Measurements from ENCODE around the gene VHLL. TPM values are rescaled to one million over a fixed set of nuclear protein-coding genes. Genes with fewer than 3 reads are reported as not detected.

VHLL gene
- polyA plus RNA-seq, 3 donors: not detected

GRCh38 chr1:156258859-156259258 lies 40.2 kb downstream of the VHLL start:
- DNase-seq: no peak
- Histone ChIP-seq H3K36me3 (replicated peaks in 1 of 2; ENCODE audit: control insufficient read depth in 1 of 2, insufficient read depth in 2 of 2, low read length in 2 of 2) (peaks cover 92 to 94% of the 10 kb centered on the region in 2 donors), H3K9me3 (replicated peaks in 1 of 2; ENCODE audit: control insufficient read depth in 1 of 2, insufficient read depth in 1 of 2, low read length in 2 of 2) (no peaks in the 10 kb centered on the region), H2AFZ (ENCODE audit: insufficient read depth, low read depth, low read length, poor library complexity, severe bottlenecking) (no peak overlapping the region), H3K27ac (ENCODE audit: low read depth in 1 of 2, low read length in 2 of 2) (no peak overlapping the region), H3K27me3 (ENCODE audit: control insufficient read depth in 2 of 2, insufficient read depth in 2 of 2, low read length in 2 of 2) (no peaks in the 10 kb centered on the region), H4K20me1 (ENCODE audit: insufficient read depth, low read length) (peaks cover 58% of the 10 kb centered on the region), H3K4me1 (ENCODE audit: control insufficient read depth in 1 of 2, insufficient read depth in 2 of 2, low read length in 2 of 2) (no peaks in the 10 kb centered on the region), H3K79me2 (ENCODE audit: insufficient read depth, low read length) (peaks cover 5% of the 10 kb centered on the region), H3K4me2 (replicated peaks; ENCODE audit: extremely low read depth, low read length, poor library complexity, severe bottlenecking) (no peak overlapping the region), H3K4me3 (replicated peaks in 1 of 3; ENCODE audit: low read depth in 2 of 3, low read length in 3 of 3) (no peak overlapping the region), H3K9ac (ENCODE audit: insufficient read depth, low read length, poor library complexity, severe bottlenecking) (no peak overlapping the region)
- no peaks in the 10 kb centered on the region for H3K27me3 Mint-ChIP-seq (ENCODE audit: low read depth in 3 of 3)
- H3K9me3 Mint-ChIP-seq: peaks cover 0 to 1% (median 0%) of the 10 kb centered on the region in 7 donors
- peaks cover 75 to 95% of the 10 kb centered on the region in 2 donors for H3K36me3 Mint-ChIP-seq
- H3K27ac Mint-ChIP-seq: no peak overlapping the region
- 97% methylated on average over 6 of the region's 8 CpGs for WGBS (ENCODE audit: insufficient coverage)
- H3K4me3 Mint-ChIP-seq: no peak overlapping the region
- TF ChIP-seq CTCF (IDR thresholded peaks at IDR 0.05): no peak
- H3K4me1 Mint-ChIP-seq: no peaks in the 10 kb centered on the region
- intact Hi-C loops (cut with micrococcal nuclease): no loop called here

GRCh38 chr1:156257711-156258110 lies 41.4 kb downstream of the VHLL start:
- H3K27ac Mint-ChIP-seq: peak overlapping the region in 1 of 7 donors; percentile 63
- Histone ChIP-seq H2AFZ (ENCODE audit: insufficient read depth, low read depth, low read length, poor library complexity, severe bottlenecking) (no peak overlapping the region), H3K9ac (ENCODE audit: insufficient read depth, low read length, poor library complexity, severe bottlenecking) (no peak overlapping the region), H4K20me1 (ENCODE audit: insufficient read depth, low read length) (peaks cover 60% of the 10 kb centered on the region), H3K79me2 (ENCODE audit: insufficient read depth, low read length) (peaks cover 5% of the 10 kb centered on the region), H3K36me3 (replicated peaks in 1 of 2; ENCODE audit: control insufficient read depth in 1 of 2, insufficient read depth in 2 of 2, low read length in 2 of 2) (peaks cover 92 to 94% of the 10 kb centered on the region in 2 donors), H3K4me2 (replicated peaks; ENCODE audit: extremely low read depth, low read length, poor library complexity, severe bottlenecking) (no peak overlapping the region), H3K27me3 (ENCODE audit: control insufficient read depth in 2 of 2, insufficient read depth in 2 of 2, low read length in 2 of 2) (no peaks in the 10 kb centered on the region), H3K4me3 (replicated peaks in 1 of 3; ENCODE audit: low read depth in 2 of 3, low read length in 3 of 3) (no peak overlapping the region), H3K4me1 (ENCODE audit: control insufficient read depth in 1 of 2, insufficient read depth in 2 of 2, low read length in 2 of 2) (no peaks in the 10 kb centered on the region), H3K27ac (ENCODE audit: low read depth in 1 of 2, low read length in 2 of 2) (no peak overlapping the region), H3K9me3 (replicated peaks in 1 of 2; ENCODE audit: control insufficient read depth in 1 of 2, insufficient read depth in 1 of 2, low read length in 2 of 2) (no peaks in the 10 kb centered on the region)
- peaks cover 0 to 1% (median 0%) of the 10 kb centered on the region in 7 donors for H3K9me3 Mint-ChIP-seq
- H3K4me1 Mint-ChIP-seq: no peaks in the 10 kb centered on the region
- peaks cover 75 to 95% of the 10 kb centered on the region in 2 donors for H3K36me3 Mint-ChIP-seq
- no peak for DNase-seq
- TF ChIP-seq CTCF (IDR thresholded peaks at IDR 0.05): no peak
- intact Hi-C loops (cut with micrococcal nuclease): no loop called here
- WGBS (ENCODE audit: insufficient coverage): no CpG with 5 or more reads among the region's 2 CpGs
- H3K4me3 Mint-ChIP-seq: no peak overlapping the region
- H3K27me3 Mint-ChIP-seq (ENCODE audit: low read depth in 3 of 3): peaks cover 0 to 1% (median 0%) of the 10 kb centered on the region in 3 donors
